ENCODE results near the gene LRRC71.

Gene LRRC71

GRCh38 chr1:156927215-156928042 is 7.0 kb downstream of the LRRC71 start:
- no peak for DNase-seq (ENCODE audit: low spot score)

DNA sequence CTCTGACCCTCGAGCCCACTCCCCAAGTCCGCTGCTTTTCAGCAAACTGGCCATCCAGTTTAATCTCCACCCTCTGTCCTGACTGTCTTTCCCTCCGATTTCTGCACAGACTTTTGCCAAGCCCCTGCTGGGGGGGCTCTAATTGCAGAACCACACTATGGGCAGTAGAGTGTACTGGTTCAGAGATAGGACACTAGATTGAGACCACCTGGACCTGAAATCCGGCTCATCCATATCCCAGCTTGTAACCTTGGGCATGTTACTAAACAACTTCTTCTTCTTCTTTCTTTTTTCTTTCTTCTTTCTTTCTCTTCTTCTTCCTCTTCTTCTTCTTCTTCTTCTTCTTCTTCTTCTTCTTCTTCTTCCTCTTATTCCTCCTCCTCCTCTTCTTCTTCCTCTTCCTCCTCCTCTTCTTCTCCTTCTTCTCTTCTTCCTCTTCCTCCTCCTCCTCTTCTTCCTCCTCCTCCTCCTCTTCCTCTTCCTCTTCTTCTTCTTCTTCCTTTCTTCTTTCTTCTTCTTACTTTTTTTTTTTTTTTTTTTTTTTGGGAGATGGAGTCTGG is 7.7 kb downstream of the LRRC71 start:
- no peak for DNase-seq (ENCODE audit: low spot score)

DNA sequence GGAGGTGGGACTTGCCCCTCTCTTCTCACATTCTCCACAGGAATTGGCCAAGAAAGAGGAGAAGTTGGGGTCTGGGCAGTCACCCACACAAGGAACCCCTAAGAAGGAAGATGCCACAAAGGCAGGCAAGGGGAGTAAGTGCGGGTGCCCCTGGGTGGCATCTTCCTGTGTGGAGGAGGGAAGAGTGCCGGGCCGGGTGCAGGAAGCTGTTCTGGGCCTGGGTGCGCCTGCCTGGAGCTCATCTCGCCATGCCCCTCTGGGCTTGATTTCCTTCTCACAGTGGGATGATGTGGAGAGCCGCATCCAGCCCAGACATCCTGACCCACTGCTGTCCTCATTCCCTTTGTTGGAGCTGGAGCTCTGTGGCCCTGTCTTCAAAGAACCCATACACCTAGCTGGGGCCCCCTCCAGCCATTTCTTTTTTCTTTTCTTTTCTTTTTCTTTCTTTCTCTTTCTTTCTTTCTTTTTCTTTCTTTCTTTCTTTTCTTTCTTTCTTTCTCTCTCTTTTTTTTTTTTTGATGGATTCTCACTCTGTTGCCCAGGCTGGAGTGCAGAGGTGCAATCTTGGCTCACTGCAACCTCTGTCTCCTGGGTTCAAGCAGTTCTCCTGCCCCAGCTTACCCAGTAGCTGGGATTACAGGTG is 9.3 kb downstream of the LRRC71 start:
- no peak for DNase-seq (ENCODE audit: low spot score)

DNA sequence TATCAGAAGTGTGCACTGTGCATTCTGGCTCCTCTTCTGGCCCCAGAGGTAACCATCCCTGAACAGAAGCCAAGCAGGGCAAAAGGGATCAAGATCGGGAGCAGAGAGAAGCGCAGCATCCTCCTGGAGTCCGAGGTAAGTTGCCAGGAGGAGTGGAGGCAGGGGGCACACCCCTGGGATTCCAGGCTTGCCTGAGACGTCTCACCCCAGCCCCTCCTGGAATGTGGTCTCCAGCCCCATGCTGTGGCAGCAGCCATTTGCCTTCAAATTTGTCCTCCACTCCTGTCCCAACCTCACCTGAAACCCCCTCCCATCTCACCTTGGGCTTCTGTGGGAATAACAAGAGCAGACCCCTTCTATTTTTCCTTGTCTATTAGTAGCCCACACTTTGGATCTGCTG is 10.1 kb downstream of the LRRC71 start:
- DNase-seq (ENCODE audit: low spot score): no peak

GRCh38 chr1:156931211-156931952 is 10.9 kb downstream of the LRRC71 start:
- peak; percentile 31 for DNase-seq (ENCODE audit: low spot score)

- DNase-seq (ENCODE audit: low spot score): no peak
These were observed 11.7 kb downstream of the LRRC71 start for GRCh38 chr1:156931974-156932710.

- DNase-seq (ENCODE audit: low spot score): no peak
These were observed 12.7 kb downstream of the LRRC71 start for GRCh38 chr1:156933136-156933535.

- DNase-seq (ENCODE audit: low spot score): no peak
These were observed 15.2 kb downstream of the LRRC71 start for GRCh38 chr1:156935505-156936128.

GRCh38 chr1:156936191-156936590 is 15.8 kb downstream of the LRRC71 start:
- no peak for DNase-seq (ENCODE audit: low spot score)

DNA sequence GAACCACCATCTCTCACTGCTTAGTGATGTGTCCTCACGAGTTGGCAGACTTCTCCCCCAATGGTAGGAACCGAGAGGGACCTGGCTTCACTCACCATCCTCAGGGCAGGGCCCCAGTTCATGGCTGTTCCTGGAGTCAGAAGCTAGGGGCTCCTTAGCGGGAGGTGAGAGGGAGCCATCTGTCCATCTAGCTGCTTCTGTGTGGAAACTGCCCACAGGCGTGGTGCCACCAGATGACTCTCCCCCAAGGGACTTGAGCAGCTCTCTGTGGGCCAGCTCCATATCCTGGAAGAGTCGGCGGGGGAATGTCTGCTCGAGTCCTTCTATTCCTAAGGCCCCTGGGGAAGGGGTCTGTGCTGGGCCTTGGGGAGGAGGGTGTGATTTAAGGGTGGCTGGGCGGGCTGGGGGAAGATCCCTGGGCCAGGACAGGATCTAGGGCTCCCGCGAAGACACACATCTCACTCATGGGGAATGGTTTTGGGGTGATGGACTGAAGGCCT is 16.3 kb downstream of the LRRC71 start:
- DNase-seq (ENCODE audit: low spot score): no peak

DNA sequence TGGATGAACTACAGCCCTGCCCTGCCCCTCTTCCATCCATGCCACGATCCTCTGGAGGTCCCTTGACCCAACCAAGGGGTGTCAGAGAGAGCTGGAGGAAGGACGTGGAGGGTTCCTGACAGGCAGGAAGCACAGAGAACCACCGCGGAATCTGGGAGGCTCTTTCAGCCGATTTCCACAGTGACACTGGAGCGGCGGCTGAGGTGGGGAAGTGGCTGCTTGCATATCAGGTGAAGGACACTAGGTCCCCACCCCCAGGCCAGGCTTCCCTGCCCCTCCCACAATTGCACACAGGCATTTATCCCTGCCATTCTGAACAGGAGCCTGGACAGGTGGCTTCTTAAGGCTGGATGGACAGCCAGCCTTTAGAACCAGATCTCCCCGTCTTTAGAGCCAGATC is 17.5 kb downstream of the LRRC71 start:
- no peak for DNase-seq (ENCODE audit: low spot score)

DNA sequence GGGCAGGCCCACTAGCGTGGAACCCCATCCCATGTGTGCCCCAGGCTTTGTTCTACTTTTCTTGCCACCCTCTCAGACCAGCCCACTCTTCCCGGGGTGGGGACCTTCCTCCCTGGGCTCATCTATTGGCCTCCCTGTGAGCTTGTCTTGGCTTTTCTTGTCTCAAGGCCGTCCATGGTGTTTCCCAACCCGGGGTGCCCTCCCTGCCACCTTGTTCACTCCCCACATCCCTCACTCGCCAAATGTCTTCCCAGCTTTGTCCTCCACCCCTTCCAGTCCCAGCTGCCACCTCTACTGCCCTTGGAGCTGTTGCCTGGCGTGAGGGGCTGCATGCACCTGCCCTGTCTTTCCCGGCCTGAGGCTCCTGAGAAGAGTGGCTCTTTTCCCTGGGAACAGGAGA is 18.4 kb downstream of the LRRC71 start:
- DNase-seq (ENCODE audit: low spot score): no peak

GRCh38 chr1:156939786-156940334 is 19.4 kb downstream of the LRRC71 start:
- DNase-seq (ENCODE audit: low spot score): no peak

GRCh38 chr1:156941675-156942074 is 21.2 kb downstream of the LRRC71 start:
- no peak for DNase-seq (ENCODE audit: low spot score)

DNA sequence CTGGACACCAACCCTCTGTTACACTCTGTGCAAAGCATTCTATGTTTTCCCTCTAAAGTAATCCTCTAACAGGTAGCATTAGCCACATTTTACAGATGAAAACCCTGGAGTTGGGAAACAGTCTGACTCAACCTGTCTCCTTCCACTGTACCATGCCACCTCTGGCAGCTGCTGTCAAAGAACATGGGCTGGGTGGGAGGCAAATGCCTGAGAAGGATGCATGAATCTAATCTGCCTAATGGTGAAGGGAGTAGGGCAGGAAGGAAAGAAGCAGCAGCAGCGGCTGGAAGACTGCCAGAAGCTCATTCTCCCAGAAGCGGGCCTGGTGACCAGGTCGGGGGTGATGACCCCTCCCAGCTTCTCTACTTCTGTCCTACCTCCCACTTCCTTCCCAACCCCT is 21.7 kb downstream of the LRRC71 start:
- no peak for DNase-seq (ENCODE audit: low spot score)

DNA sequence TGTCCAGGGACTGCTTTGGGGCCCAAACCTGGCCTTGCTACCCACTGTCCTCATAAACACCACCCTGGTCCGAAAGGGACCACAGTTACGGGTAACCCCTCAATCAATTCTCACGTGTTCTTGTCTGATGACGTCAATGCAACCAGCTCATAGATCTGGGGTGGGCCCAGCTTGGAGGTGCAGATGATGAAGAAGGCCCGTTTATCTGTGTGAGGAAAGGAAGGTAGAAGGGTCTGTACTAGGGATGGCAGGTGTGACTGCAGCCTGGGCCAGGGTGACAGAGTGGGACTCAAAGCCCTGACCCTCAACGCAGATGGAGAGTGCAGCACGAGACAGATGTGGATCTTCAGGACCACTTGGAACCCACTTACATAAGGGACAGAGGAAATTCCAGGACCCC is 22.1 kb downstream of the LRRC71 start:
- DNase-seq (ENCODE audit: low spot score): no peak

DNA sequence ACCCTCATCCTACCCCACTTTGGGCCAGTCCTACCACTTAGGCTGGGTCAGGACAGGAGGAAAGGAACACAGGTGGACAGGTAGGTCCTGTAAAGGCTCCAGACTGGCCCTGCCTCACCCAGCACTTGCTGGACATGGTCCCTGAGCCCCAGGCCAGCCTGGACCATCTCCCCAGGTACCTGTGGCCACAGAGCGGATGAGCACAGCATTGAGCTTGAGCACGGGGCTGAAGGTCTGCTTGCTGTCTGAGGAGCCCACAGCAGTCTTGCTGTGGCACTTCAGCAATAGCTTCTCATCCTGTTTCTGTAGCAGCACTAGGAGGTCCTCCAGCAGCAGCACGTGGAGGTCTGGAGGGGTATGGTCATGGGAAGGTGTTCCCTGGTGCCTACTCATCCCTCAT is 23.3 kb downstream of the LRRC71 start:
- DNase-seq (ENCODE audit: low spot score): no peak

GRCh38 chr1:156944268-156944667 is 23.8 kb downstream of the LRRC71 start:
- no peak for DNase-seq (ENCODE audit: low spot score)

DNA sequence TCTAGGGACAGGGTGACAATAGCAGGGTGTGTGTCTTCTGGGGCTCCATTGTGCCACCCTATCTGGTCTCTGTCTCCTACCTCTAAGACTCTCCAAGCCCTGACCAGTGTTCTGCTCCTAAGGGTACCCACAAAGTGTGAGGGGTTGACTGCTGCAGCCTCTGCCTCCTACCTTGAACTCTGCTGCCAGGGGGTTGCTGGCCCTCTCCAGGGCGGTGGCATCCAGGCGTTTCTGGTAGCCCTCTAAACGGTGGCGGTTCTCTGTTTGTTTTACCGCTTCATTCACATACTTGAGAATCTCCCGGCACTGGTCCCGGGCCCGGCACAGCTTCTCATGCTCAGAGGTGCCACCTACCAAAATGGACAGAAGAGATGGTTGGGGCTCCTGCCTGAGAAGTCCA is 24.4 kb downstream of the LRRC71 start:
- DNase-seq (ENCODE audit: low spot score): no peak

DNA sequence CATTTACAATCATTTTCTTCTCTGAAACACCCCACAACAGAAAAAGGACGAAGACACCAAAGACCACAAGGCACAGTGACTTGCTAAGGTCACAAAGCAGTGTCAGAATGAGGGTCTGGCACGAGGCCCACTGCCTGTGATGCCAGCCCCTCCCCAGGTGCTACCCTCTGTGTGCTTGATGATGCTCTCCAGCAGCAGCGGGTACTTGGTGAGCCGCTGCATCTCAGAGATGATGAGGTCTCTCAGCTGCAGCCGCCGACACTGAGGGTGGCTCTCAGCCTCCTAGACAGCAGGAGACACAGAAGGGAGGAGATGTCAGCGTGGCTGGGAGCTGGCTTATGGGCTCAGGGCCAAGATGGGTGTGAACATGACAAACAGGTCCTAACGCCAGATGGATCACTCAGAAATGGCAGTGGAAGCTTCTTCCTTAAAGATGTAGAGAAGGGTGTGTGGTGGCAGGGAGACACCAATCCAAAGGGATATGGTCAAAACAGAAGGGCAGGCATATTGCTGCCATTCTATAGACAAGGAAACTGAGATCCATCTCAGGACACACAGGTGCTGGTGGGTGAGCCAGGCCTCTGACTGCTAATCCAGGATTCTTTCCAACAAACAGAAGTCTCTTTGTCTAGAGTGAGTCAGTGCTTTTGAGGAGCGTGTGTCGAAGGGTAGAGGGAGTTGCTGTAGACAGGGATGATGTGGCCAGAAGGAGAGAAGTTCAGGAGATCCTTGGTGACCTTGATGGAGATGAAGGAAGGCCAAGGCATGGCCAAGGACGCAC is 25.6 kb downstream of the LRRC71 start:
- no peak for DNase-seq (ENCODE audit: low spot score)
